Caco-2 (cell line): Measurements from ENCODE around the gene PLET1. TPM values are rescaled to one million over a fixed set of nuclear protein-coding genes. Genes with fewer than 3 reads are reported as not detected.

Source experiments
- BruUV-seq: library from RNA; stranded (reverse); fragments of 400-500 nt; replicated peaks from 2 replicates; lab custom pipeline; 2021; lab: Mats Ljungman, UMichigan
- CTCF ChIA-PET: fragments of 300-600 bp; sonication (Branson Sonifier 250); formaldehyde crosslinking; loops from one replicate; lab custom pipeline; 2022; ENCODE audit warnings: antibody characterized with exemption; lab: Charles Lee
- POLR2A ChIA-PET: fragments of 300-600 bp; sonication (Branson Sonifier 250); formaldehyde crosslinking; loops from one replicate; lab custom pipeline; 2022; ENCODE audit warnings: antibody characterized with exemption; lab: Charles Lee
- DNase-seq, 2 experiments: peaks; one replicate each; pipeline versions ENCODE4 v3.0.0 to v3.0.0-alpha.2; 2020 to 2022
- H3K27me3 ChIP-seq: replicated peaks from 2 replicates; pipeline ENCODE4 v1.6.0; 2011; ENCODE audit warnings: low read length; ENCODE audit not compliant: control insufficient read depth, insufficient read depth
- H3K36me3 ChIP-seq: 2 replicates; pipeline ENCODE4 v1.5.1; 2011; ENCODE audit warnings: low read length; ENCODE audit not compliant: control insufficient read depth, insufficient read depth
- H3K4me1 ChIP-seq: fragments of 250-450 bp; sonication (Bioruptor Pico); 2 replicates; pipeline ENCODE4 v1.5.1; 2020; ENCODE audit warnings: mild to moderate bottlenecking
- H3K4me3 ChIP-seq: 2 replicates; pipeline ENCODE4 v1.5.1; 2011; ENCODE audit warnings: low read depth, mild to moderate bottlenecking, control low read depth, low read length
- H3K9me3 ChIP-seq: fragments of 250-450 bp; sonication (Bioruptor Pico); 2 replicates; pipeline ENCODE4 v1.5.1; 2020; ENCODE audit warnings: mild to moderate bottlenecking, moderate library complexity
- H3K27ac Mint-ChIP-seq: one replicate; pipeline ENCODE4 v1.8.0; 2022; ENCODE audit warnings: mixed read lengths; ENCODE audit not compliant: unreplicated experiment
- H3K27me3 Mint-ChIP-seq: one replicate; pipeline ENCODE4 v1.8.0; 2022; ENCODE audit warnings: mixed read lengths; ENCODE audit not compliant: insufficient read depth, unreplicated experiment
- H3K36me3 Mint-ChIP-seq: one replicate; pipeline ENCODE4 v1.8.0; 2022; ENCODE audit warnings: mild to moderate bottlenecking, mixed read lengths; ENCODE audit not compliant: insufficient read depth, unreplicated experiment
- H3K4me1 Mint-ChIP-seq: one replicate; pipeline ENCODE4 v1.8.0; 2022; ENCODE audit warnings: low read depth, mixed read lengths; ENCODE audit not compliant: unreplicated experiment
- H3K4me3 Mint-ChIP-seq: one replicate; pipeline ENCODE4 v1.8.0; 2022; ENCODE audit warnings: mild to moderate bottlenecking, moderate library complexity, mixed read lengths; ENCODE audit not compliant: unreplicated experiment
- H3K9me3 Mint-ChIP-seq: one replicate; pipeline ENCODE4 v1.8.0; 2022; ENCODE audit warnings: mixed read lengths; ENCODE audit not compliant: unreplicated experiment
- CTCF ChIP-seq, 2 experiments: fragments of 200-600 bp in 1 of 2; IDR thresholded peaks; 1 replicate in 1 of 2; 2 replicates in 1 of 2; pipeline versions ENCODE4 v1.5.1 to v1.8.0; 2011 to 2022; ENCODE audit warnings: antibody characterized with exemption in 1 of 2, control low read depth in 1 of 2, inconsistent platforms in 1 of 2, low read depth in 1 of 2, low read length in 1 of 2, mild to moderate bottlenecking in 1 of 2, moderate library complexity in 1 of 2; ENCODE audit not compliant: insufficient read depth in 1 of 2, severe bottlenecking in 1 of 2, unreplicated experiment in 1 of 2
- intact Hi-C: fragments of 100-400 bp; cut with micrococcal nuclease; formaldehyde crosslinking; loops from one replicate; pipeline ENCODE4 v1.10.0; 2022; ENCODE audit not compliant: unreplicated experiment
- total RNA-seq: library from RNA; stranded (reverse); gene quantifications from 2 replicates; pipeline ENCODE4 v1.2.3, GENCODE V29; 2022

Gene PLET1
- total RNA-seq, 1 experiment from 2014 or later, result not detected

- Mint-ChIP-seq H3K9me3 (peaks cover 8% of the 10 kb centered on the region), H3K36me3 (no peaks in the 10 kb centered on the region), H3K4me1 (peaks cover 6% of the 10 kb centered on the region), H3K27me3 (peaks cover 12% of the 10 kb centered on the region), H3K27ac (no peak overlapping the region), H3K4me3 (no peak overlapping the region)
- no peaks in the 10 kb centered on the region for H3K9me3 ChIP-seq
- ChIA-PET POLR2A (no interaction called here), CTCF (no interaction called here)
- H3K4me1 ChIP-seq, result peaks cover 7% of the 10 kb centered on the region
- no peaks in the 10 kb centered on the region for H3K27me3 ChIP-seq
- BruUV-seq, result no TSS peak
- H3K4me3 ChIP-seq, result no peak overlapping the region
- DNase-seq, result no peak
- TF ChIP-seq CTCF (IDR thresholded peaks at IDR 0.05; ENCODE audit: insufficient read depth in 1 of 2, low read depth in 1 of 2, low read length in 1 of 2, severe bottlenecking in 1 of 2, unreplicated experiment in 1 of 2), result no peak
- intact Hi-C loops, result no loop called here
- H3K36me3 ChIP-seq, result no peaks in the 10 kb centered on the region
Measured at GRCh38 chr11:112303616-112304015, 43.0 kb upstream of the PLET1 start.

GRCh38 chr11:112302226-112302868 is 41.7 kb upstream of the PLET1 start:
- no peak for TF ChIP-seq CTCF (IDR thresholded peaks at IDR 0.05; ENCODE audit: insufficient read depth in 1 of 2, low read depth in 1 of 2, low read length in 1 of 2, severe bottlenecking in 1 of 2, unreplicated experiment in 1 of 2)
- Mint-ChIP-seq H3K27me3 (peaks cover 4% of the 10 kb centered on the region), H3K36me3 (no peaks in the 10 kb centered on the region), H3K4me1 (peaks cover 6% of the 10 kb centered on the region), H3K4me3 (no peak overlapping the region), H3K27ac (no peak overlapping the region), H3K9me3 (no peaks in the 10 kb centered on the region)
- CTCF ChIA-PET, result no interaction called here
- Histone ChIP-seq H3K9me3 (no peaks in the 10 kb centered on the region), H3K36me3 (no peaks in the 10 kb centered on the region), H3K4me1 (peaks cover 7% of the 10 kb centered on the region), H3K27me3 (no peaks in the 10 kb centered on the region), H3K4me3 (no peak overlapping the region)
- POLR2A ChIA-PET, result no interaction called here
- intact Hi-C loops, result no loop called here
- BruUV-seq, result no TSS peak
- DNase-seq, result no peak

- H3K4me3 Mint-ChIP-seq, result no peak overlapping the region
- intact Hi-C loops, result no loop called here
- H3K36me3 Mint-ChIP-seq, result no peaks in the 10 kb centered on the region
- H3K9me3 Mint-ChIP-seq, result no peaks in the 10 kb centered on the region
- Histone ChIP-seq H3K4me1 (peaks cover 7% of the 10 kb centered on the region), H3K27me3 (no peaks in the 10 kb centered on the region), H3K4me3 (no peak overlapping the region), H3K36me3 (no peaks in the 10 kb centered on the region), H3K9me3 (no peaks in the 10 kb centered on the region)
- no peak for DNase-seq
- H3K4me1 Mint-ChIP-seq, result peaks cover 6% of the 10 kb centered on the region
- POLR2A ChIA-PET, result no interaction called here
- BruUV-seq, result no TSS peak
- TF ChIP-seq CTCF (IDR thresholded peaks at IDR 0.05; ENCODE audit: insufficient read depth in 1 of 2, low read depth in 1 of 2, low read length in 1 of 2, severe bottlenecking in 1 of 2, unreplicated experiment in 1 of 2), result no peak
- peaks cover 2% of the 10 kb centered on the region for H3K27me3 Mint-ChIP-seq
- CTCF ChIA-PET, result no interaction called here
- H3K27ac Mint-ChIP-seq, result no peak overlapping the region
Measured at GRCh38 chr11:112300094-112300786, 39.6 kb upstream of the PLET1 start.
